ENCODE data around the gene TRAPPC14.

Gene TRAPPC14

DNA sequence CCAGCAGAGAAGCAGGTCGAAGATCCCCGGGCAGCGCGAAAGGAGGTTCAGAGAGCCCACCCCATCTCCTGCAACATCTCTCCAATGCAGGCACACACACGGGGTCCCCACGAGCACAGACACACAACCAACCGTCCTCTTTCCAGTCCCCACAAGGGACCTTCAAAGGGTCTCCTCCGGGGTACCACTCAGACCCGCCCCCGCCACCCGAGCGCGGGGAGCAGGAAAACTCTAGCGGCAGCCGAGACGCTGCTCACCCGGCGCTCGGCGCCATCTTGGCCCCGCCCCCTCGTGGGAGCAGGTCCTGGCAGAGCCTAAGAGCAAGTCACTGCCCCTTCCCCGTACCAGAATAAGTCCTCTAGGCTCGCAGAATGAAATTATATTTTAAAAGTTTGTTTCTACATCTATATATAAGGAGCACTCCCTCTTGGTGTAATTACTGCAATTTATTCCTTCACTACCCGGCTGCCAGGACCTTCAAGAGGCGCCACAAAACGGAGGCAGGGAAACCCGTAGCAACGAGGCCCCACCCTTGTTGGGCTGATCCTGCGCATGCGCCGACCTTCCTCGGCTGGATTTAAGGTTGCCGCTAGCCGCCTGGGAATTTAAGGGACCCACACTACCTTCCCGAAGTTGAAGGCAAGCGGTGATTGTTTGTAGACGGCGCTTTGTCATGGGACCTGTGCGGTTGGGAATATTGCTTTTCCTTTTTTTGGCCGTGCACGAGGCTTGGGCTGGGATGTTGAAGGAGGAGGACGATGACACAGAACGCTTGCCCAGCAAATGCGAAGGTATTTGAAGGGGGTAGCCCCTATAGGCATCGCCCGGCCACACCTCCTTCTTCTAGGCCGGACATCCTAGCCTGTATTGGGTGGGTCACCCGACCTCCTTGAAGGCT, 39.2 kb downstream of the TRAPPC14 start, which contains the start of the genes CNPY4 and TAF6 (continued):
- 0 out of 2 replicates have a peak, but pooled peaks have one; percentile 36 for TF ChIP-seq ZNF558 (tag by site-specific recombination; IDR thresholded peaks at IDR 0.05)
- TF ChIP-seq MYNN (tag by site-specific recombination; IDR thresholded peaks at IDR 0.05; ENCODE audit: borderline replicate concordance) = no peak
- TF ChIP-seq ZFP41 (tag by site-specific recombination; IDR thresholded peaks at IDR 0.05; ENCODE audit: borderline replicate concordance) = no peak
- no peak for TF ChIP-seq ZNF664 (tag by site-specific recombination; IDR thresholded peaks at IDR 0.05)
- no peak for TF ChIP-seq PRDM1 (tag by site-specific recombination; IDR thresholded peaks at IDR 0.05)
- no peak for TF ChIP-seq ZNF677 (tag by site-specific recombination; IDR thresholded peaks at IDR 0.05)
- no peak; the same call in 1 of the 2 replicates for TF ChIP-seq ZSCAN16 (tag by site-specific recombination; IDR thresholded peaks at IDR 0.05)
- no peak for TF ChIP-seq ZNF785 (tag by site-specific recombination; IDR thresholded peaks at IDR 0.05)
- TF ChIP-seq ZNF610 (tag by site-specific recombination; IDR thresholded peaks at IDR 0.05; ENCODE audit: borderline replicate concordance) = 0 out of 2 replicates have a peak, but pooled peaks have one; percentile 43
- TF ChIP-seq YY1 (tag by site-specific recombination; IDR thresholded peaks at IDR 0.05) = peak; percentile 98
- TF ChIP-seq ZNF324 (tag by site-specific recombination; IDR thresholded peaks at IDR 0.05) = no peak; the same call in none of the 2 replicates
- peak; percentile 93 for TF ChIP-seq YY2 (tag by site-specific recombination; IDR thresholded peaks at IDR 0.05)
- no peak for TF ChIP-seq ZNF274 (IDR thresholded peaks at IDR 0.05; ENCODE audit: low read length)
- no peak for TF ChIP-seq ZNF274 (tag by site-specific recombination; IDR thresholded peaks at IDR 0.05; ENCODE audit: borderline replicate concordance)
- no peak for TF ChIP-seq ZNF510 (tag by site-specific recombination; IDR thresholded peaks at IDR 0.05; ENCODE audit: insufficient replicate concordance)
- TF ChIP-seq, protein P1, sequence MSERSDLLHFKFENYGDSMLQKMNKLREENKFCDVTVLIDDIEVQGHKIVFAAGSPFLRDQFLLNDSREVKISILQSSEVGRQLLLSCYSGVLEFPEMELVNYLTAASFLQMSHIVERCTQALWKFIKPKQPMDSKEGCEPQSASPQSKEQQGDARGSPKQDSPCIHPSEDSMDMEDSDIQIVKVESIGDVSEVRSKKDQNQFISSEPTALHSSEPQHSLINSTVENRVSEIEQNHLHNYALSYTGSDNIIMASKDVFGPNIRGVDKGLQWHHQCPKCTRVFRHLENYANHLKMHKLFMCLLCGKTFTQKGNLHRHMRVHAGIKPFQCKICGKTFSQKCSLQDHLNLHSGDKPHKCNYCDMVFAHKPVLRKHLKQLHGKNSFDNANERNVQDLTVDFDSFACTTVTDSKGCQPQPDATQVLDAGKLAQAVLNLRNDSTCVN (tag by site-specific recombination; optimal IDR thresholded peaks at IDR 0.05) = peak; percentile 20
- TF ChIP-seq, protein P2, sequence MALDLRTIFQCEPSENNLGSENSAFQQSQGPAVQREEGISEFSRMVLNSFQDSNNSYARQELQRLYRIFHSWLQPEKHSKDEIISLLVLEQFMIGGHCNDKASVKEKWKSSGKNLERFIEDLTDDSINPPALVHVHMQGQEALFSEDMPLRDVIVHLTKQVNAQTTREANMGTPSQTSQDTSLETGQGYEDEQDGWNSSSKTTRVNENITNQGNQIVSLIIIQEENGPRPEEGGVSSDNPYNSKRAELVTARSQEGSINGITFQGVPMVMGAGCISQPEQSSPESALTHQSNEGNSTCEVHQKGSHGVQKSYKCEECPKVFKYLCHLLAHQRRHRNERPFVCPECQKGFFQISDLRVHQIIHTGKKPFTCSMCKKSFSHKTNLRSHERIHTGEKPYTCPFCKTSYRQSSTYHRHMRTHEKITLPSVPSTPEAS (tag by site-specific recombination; IDR thresholded peaks at IDR 0.05) = no peak
- TF ChIP-seq, protein P3, sequence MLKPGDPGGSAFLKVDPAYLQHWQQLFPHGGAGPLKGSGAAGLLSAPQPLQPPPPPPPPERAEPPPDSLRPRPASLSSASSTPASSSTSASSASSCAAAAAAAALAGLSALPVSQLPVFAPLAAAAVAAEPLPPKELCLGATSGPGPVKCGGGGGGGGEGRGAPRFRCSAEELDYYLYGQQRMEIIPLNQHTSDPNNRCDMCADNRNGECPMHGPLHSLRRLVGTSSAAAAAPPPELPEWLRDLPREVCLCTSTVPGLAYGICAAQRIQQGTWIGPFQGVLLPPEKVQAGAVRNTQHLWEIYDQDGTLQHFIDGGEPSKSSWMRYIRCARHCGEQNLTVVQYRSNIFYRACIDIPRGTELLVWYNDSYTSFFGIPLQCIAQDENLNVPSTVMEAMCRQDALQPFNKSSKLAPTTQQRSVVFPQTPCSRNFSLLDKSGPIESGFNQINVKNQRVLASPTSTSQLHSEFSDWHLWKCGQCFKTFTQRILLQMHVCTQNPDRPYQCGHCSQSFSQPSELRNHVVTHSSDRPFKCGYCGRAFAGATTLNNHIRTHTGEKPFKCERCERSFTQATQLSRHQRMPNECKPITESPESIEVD (tag by site-specific recombination; IDR thresholded peaks at IDR 0.05) = no peak
- no peak for TF ChIP-seq ZNF114 (tag by site-specific recombination; IDR thresholded peaks at IDR 0.05)
- TF ChIP-seq ZNF132 (tag by site-specific recombination; IDR thresholded peaks at IDR 0.05; ENCODE audit: borderline replicate concordance) = no peak
- TF ChIP-seq, protein P4, sequence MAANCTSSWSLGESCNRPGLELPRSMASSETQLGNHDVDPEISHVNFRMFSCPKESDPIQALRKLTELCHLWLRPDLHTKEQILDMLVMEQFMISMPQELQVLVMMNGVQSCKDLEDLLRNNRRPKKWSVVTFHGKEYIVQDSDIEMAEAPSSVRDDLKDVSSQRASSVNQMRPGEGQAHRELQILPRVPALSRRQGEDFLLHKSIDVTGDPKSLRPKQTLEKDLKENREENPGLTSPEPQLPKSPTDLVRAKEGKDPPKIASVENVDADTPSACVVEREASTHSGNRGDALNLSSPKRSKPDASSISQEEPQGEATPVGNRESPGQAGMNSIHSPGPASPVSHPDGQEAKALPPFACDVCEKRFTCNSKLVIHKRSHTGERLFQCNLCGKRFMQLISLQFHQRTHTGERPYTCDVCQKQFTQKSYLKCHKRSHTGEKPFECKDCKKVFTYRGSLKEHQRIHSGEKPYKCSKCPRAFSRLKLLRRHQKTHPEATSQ (tag by site-specific recombination; IDR thresholded peaks at IDR 0.05) = no peak
- no peak for TF ChIP-seq ZNF626 (tag by site-specific recombination; IDR thresholded peaks at IDR 0.05)
- TF ChIP-seq ZNF791 (tag by site-specific recombination; IDR thresholded peaks at IDR 0.05) = no peak
- TF ChIP-seq ZNF707 (tag by site-specific recombination; IDR thresholded peaks at IDR 0.05) = no peak
- TF ChIP-seq ZNF473 (tag by site-specific recombination; IDR thresholded peaks at IDR 0.05) = no peak
- no peak for TF ChIP-seq MZF1 (tag by site-specific recombination; IDR thresholded peaks at IDR 0.05; ENCODE audit: borderline replicate concordance)
- no peak for TF ChIP-seq ZNF112 (tag by site-specific recombination; IDR thresholded peaks at IDR 0.05)
- TF ChIP-seq, protein P5, sequence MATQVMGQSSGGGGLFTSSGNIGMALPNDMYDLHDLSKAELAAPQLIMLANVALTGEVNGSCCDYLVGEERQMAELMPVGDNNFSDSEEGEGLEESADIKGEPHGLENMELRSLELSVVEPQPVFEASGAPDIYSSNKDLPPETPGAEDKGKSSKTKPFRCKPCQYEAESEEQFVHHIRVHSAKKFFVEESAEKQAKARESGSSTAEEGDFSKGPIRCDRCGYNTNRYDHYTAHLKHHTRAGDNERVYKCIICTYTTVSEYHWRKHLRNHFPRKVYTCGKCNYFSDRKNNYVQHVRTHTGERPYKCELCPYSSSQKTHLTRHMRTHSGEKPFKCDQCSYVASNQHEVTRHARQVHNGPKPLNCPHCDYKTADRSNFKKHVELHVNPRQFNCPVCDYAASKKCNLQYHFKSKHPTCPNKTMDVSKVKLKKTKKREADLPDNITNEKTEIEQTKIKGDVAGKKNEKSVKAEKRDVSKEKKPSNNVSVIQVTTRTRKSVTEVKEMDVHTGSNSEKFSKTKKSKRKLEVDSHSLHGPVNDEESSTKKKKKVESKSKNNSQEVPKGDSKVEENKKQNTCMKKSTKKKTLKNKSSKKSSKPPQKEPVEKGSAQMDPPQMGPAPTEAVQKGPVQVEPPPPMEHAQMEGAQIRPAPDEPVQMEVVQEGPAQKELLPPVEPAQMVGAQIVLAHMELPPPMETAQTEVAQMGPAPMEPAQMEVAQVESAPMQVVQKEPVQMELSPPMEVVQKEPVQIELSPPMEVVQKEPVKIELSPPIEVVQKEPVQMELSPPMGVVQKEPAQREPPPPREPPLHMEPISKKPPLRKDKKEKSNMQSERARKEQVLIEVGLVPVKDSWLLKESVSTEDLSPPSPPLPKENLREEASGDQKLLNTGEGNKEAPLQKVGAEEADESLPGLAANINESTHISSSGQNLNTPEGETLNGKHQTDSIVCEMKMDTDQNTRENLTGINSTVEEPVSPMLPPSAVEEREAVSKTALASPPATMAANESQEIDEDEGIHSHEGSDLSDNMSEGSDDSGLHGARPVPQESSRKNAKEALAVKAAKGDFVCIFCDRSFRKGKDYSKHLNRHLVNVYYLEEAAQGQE (tag by site-specific recombination; IDR thresholded peaks at IDR 0.05) = no peak
- 0 out of 2 replicates have a peak, but pooled peaks have one; percentile 13 for TF ChIP-seq TRIM28 (IDR thresholded peaks at IDR 0.05; ENCODE audit: borderline replicate concordance, low read length)
- TF ChIP-seq, protein P6, sequence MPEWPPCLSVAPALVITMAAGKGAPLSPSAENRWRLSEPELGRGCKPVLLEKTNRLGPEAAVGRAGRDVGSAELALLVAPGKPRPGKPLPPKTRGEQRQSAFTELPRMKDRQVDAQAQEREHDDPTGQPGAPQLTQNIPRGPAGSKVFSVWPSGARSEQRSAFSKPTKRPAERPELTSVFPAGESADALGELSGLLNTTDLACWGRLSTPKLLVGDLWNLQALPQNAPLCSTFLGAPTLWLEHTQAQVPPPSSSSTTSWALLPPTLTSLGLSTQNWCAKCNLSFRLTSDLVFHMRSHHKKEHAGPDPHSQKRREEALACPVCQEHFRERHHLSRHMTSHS (tag by site-specific recombination; IDR thresholded peaks at IDR 0.05) = no peak

Data from HEK293 (cell line).